VCaP (cell line): ENCODE data around the gene SLC25A29.

Experiments
- H3K27ac ChIP-seq: fragments of 450-650 bp; 2 replicates; pipeline ENCODE4 v1.5.1; 2017
- CTCF ChIP-seq: fragments of 450-650 bp; conservative IDR thresholded peaks from 2 replicates; pipeline ENCODE4 v1.5.1; 2017; ENCODE audit warnings: mild to moderate bottlenecking, moderate library complexity

The SLC25A29 gene

DNA sequence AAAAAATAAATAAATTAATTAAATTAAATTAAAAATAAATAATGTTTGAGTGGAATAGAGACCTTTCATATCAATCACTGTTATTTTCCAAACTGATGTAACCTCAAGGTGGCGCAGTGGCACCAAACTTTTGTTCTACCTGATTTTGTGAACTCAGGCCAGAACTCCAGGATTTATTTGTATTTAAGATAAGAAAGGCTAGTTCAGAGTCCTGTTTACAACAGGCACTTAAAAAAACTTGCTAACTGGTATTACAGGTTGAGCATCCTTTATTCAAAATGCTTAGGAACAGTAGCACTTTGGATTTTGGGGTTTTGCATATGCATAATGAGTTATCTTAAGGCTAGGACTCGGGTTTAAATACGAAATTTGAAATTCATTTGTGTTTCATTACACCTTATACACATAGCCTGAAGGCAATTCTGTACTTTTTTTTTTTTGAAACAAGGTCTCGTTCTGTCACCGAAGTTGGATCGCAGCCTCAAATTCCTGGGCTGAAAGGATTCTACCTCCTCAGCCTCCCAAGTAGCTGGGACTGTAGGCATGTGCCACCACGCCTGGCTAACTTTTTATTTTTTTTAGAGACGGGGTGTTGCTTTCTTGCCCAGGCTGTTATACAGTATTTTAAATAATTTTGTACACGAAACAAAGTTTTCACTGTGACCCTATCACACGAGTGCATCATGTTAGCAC, 34.9 kb downstream of the SLC25A29 start:
- TF ChIP-seq CTCF, result peak; percentile 77
- H3K27ac ChIP-seq, result peak overlapping the region; percentile 78

- H3K27ac ChIP-seq, result peak overlapping the region; percentile 34
- TF ChIP-seq CTCF, result no peak
Measured at GRCh38 chr14:100268591-100269207, 37.5 kb downstream of the SLC25A29 start.

DNA sequence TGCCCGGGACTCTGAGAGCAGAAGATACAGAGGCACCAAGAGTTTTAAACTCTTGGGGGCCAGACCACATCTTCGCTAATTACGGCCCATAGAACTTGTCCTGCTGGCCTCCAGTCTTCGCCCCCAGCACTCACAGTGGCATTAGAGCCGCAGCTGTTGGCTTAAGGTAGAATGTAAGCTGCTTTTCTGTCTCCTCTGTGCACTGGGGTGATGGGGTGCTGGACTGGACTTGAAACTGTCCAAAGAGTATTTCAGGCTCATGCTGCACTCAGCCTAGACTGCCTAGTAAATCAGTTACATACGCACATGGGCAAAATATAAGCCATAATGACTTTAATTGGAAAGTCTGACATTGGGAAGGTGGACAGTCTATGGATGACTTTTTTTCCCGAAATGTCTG, 38.3 kb downstream of the SLC25A29 start:
- H3K27ac ChIP-seq, result peak overlapping the region; percentile 34
- no peak for TF ChIP-seq CTCF

DNA sequence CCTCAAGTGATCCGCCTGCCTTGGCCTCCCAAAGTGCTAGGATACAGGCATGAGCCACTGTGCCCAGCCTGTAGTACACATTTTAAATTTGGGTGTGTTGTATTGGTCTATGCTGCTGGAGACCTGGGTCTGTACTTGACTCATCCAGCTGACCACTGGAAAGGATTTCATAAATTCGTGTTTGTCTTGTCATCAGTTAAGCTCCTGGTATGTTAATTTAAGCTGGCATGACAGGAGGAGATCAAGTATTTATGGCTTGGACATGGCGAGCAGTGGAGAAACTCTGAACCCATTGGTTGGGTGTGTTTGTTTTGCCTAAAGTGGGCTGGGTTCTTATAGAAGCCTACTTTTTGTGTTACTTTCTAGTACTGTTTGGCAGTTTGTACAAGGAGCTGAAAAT, 43.1 kb downstream of the SLC25A29 start:
- no peak overlapping the region for H3K27ac ChIP-seq
- no peak for TF ChIP-seq CTCF

GRCh38 chr14:100262545-100262944, 43.7 kb downstream of the SLC25A29 start:
- no peak for TF ChIP-seq CTCF
- H3K27ac ChIP-seq, result peak overlapping the region; percentile 37

DNA sequence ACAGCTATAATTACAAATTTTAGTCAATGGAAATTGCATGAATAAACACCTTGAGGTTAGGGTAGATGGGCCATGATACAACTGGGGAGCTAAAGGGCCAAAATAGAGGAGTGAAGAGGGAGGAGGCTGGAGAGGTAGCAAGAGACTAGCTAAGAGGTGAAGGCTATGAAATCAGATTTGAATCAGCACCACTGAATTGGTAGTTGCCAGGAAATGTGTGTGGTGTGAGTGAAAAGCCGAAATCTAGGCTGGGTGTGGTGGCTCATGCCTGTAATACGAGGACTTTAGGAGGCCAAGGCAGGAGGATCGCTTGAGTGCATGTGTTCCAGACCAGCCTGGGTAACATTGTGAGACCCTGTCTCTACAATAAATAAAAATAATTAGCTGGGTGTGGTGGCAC, 44.6 kb downstream of the SLC25A29 start:
- no peak for TF ChIP-seq CTCF
- H3K27ac ChIP-seq, result peak overlapping the region; percentile 37

DNA sequence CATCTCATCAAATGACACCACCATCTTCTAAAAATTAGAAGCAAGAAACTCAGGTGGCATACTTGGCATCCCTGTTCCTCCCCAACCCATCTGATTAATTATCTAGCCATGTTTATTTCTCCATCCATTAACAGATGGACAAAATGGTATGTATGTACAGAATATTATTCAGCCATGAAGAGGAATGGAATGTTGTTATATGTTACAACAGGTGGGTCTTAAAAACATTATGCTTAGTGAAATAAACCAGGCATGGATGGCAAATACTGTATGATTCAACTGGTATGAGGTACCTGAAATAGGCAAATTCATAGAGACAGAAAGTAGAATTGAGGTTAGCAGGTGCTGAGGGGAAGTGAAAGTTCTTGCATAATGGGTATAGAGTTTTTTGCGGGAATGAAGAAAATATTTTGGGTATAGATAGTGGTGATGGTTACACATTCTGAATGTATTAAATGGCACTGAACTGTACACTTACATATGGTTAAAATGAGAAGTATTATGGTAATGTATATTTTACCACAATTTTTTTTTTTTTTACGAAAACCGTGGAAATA, 49.8 kb downstream of the SLC25A29 start:
- TF ChIP-seq CTCF, result no peak
- no peak overlapping the region for H3K27ac ChIP-seq
